ENCODE results near the gene RAC2.
"Not testable (repeated sequence)": the region's sequence is repeated elsewhere in the genome, so short reads cannot be mapped to it uniquely, and the experiment has no call there.

RAC2 gene

GRCh38 chr22:37237371-37238268 lies 6.4 kb downstream of the RAC2 start:
- TF ChIP-seq TAF1 (IDR thresholded peaks at IDR 0.05; ENCODE audit: borderline replicate concordance, low read depth, low read length) (no peak), POLR2AphosphoS5 (IDR thresholded peaks at IDR 0.05; ENCODE audit: low read depth, low read length) (no peak), POLR2A (IDR thresholded peaks at IDR 0.05; ENCODE audit: low read depth, low read length) (no peak)
- DNase-seq (ENCODE audit: insufficient read length), result no peak
- FAIRE-seq, result no peak

GRCh38 chr22:37235897-37236607 lies 8.0 kb downstream of the RAC2 start:
- FAIRE-seq (peak; percentile 27), DNase-seq (ENCODE audit: insufficient read length) (peak; percentile 12)

GRCh38 chr22:37234736-37235711 lies 9.0 kb downstream of the RAC2 start:
- DNase-seq (ENCODE audit: insufficient read length) (peak; percentile 7), FAIRE-seq (peak; percentile 24)

More at GRCh38 chr22:37235897-37236607, 8.0 kb downstream of the RAC2 start:
- TF ChIP-seq POLR2AphosphoS5 (IDR thresholded peaks at IDR 0.05; ENCODE audit: low read depth, low read length) (no peak), TAF1 (IDR thresholded peaks at IDR 0.05; ENCODE audit: borderline replicate concordance, low read depth, low read length) (no peak), POLR2A (IDR thresholded peaks at IDR 0.05; ENCODE audit: low read depth, low read length) (no peak)

GRCh38 chr22:37233751-37234631 lies 10.1 kb downstream of the RAC2 start:
- no peak for TF ChIP-seq POLR2AphosphoS5 (IDR thresholded peaks at IDR 0.05; ENCODE audit: low read depth, low read length)
- TF ChIP-seq TAF1 (IDR thresholded peaks at IDR 0.05; ENCODE audit: borderline replicate concordance, low read depth, low read length), result no peak
- TF ChIP-seq POLR2A (IDR thresholded peaks at IDR 0.05; ENCODE audit: low read depth, low read length), result no peak
- no peak for FAIRE-seq
- peak; percentile 2 for DNase-seq (ENCODE audit: insufficient read length)

More at GRCh38 chr22:37234736-37235711, 9.0 kb downstream of the RAC2 start:
- TF ChIP-seq POLR2A (IDR thresholded peaks at IDR 0.05; ENCODE audit: low read depth, low read length), result no peak

GRCh38 chr22:37233371-37233750 lies 10.7 kb downstream of the RAC2 start:
- FAIRE-seq; DNase-seq (ENCODE audit: insufficient read length): not testable (repeated sequence)

GRCh38 chr22:37232140-37232998 lies 11.7 kb downstream of the RAC2 start:
- FAIRE-seq (no peak), DNase-seq (ENCODE audit: insufficient read length) (no peak)
- no peak; the same call in 1 of the 2 replicates for TF ChIP-seq POLR2A (IDR thresholded peaks at IDR 0.05; ENCODE audit: low read depth, low read length)
- no peak for TF ChIP-seq POLR2AphosphoS5 (IDR thresholded peaks at IDR 0.05; ENCODE audit: low read depth, low read length)
- TF ChIP-seq TAF1 (IDR thresholded peaks at IDR 0.05; ENCODE audit: borderline replicate concordance, low read depth, low read length), result no peak

- FAIRE-seq (peak; percentile 42), DNase-seq (ENCODE audit: insufficient read length) (no peak)
- TF ChIP-seq POLR2AphosphoS5 (IDR thresholded peaks at IDR 0.05; ENCODE audit: low read depth, low read length), result no peak
- TF ChIP-seq POLR2A (IDR thresholded peaks at IDR 0.05; ENCODE audit: low read depth, low read length), result no peak
- TF ChIP-seq TAF1 (IDR thresholded peaks at IDR 0.05; ENCODE audit: borderline replicate concordance, low read depth, low read length), result no peak
Measured at GRCh38 chr22:37231406-37232139, 12.5 kb downstream of the RAC2 start.

GRCh38 chr22:37230673-37231405 lies 13.2 kb downstream of the RAC2 start:
- peak; percentile 49; the same call in 1 of the 2 replicates for TF ChIP-seq POLR2A (IDR thresholded peaks at IDR 0.05; ENCODE audit: low read depth, low read length)
- TF ChIP-seq TAF1 (IDR thresholded peaks at IDR 0.05; ENCODE audit: borderline replicate concordance, low read depth, low read length), result no peak
- 0 out of 2 replicates have a peak, but pooled peaks have one; percentile 28 for TF ChIP-seq POLR2AphosphoS5 (IDR thresholded peaks at IDR 0.05; ENCODE audit: low read depth, low read length)
- no peak for FAIRE-seq
- peak; percentile 52 for DNase-seq (ENCODE audit: insufficient read length)
